Upper lobe of left lung (tissue), 6 donors: Measurements from ENCODE around the gene OGFOD2. TPM values are rescaled to one million over a fixed set of nuclear protein-coding genes. Genes with fewer than 3 reads are reported as not detected.

Source experiments
- ATAC-seq, 2 donors: fragments of 200-7000 bp; cut with Tn5 transposase; one replicate each; pipeline ENCODE4 v1.9.1; 2022; ENCODE audit warnings: mild to moderate bottlenecking in 2 of 2, moderate library complexity in 2 of 2; ENCODE audit not compliant: low FRiP score in 2 of 2
- DNase-seq, 2 donors: peaks; one replicate each; pipeline ENCODE4 v3.0.0-alpha.2; 2019 to 2020
- H3K27ac ChIP-seq, 4 donors: fragments of 200-600 bp; sonication (generic); one replicate each; pipeline ENCODE4 v1.5.1; 2016 to 2019
- H3K27me3 ChIP-seq, 4 donors: fragments of 200-600 bp; sonication (generic); one replicate each; pipeline ENCODE4 v1.5.1; 2017 to 2019
- H3K36me3 ChIP-seq, 4 donors: fragments of 200-600 bp; sonication (generic); one replicate each; pipeline ENCODE4 v1.5.1; 2016 to 2019
- H3K4me1 ChIP-seq, 4 donors: fragments of 200-600 bp; sonication (generic); one replicate each; pipeline ENCODE4 v1.5.1; 2018 to 2019
- H3K4me3 ChIP-seq, 4 donors: fragments of 200-600 bp; sonication (generic); one replicate each; pipeline ENCODE4 v1.5.1; 2017 to 2019; ENCODE audit warnings: mild to moderate bottlenecking in 2 of 4, moderate library complexity in 1 of 4
- H3K9me3 ChIP-seq, 4 donors: fragments of 200-600 bp; sonication (generic); one replicate each; pipeline ENCODE4 v1.5.1; 2018 to 2019
- EP300 ChIP-seq, 4 donors: sonication (generic); formaldehyde crosslinking; IDR thresholded peaks; one replicate each; pipeline ENCODE4 v1.5.1; 2017; ENCODE audit warnings: antibody characterized with exemption in 4 of 4, control low read depth in 2 of 4
- POLR2A ChIP-seq, 4 donors: fragments of 450-650 bp; IDR thresholded peaks; one replicate each; pipeline ENCODE4 v1.5.1; 2016 to 2017; ENCODE audit warnings: antibody characterized with exemption in 4 of 4, mild to moderate bottlenecking in 2 of 4
- POLR2AphosphoS5 ChIP-seq, 2 donors: sonication (generic); formaldehyde crosslinking; IDR thresholded peaks; one replicate each; pipeline ENCODE4 v1.5.1; 2017; ENCODE audit warnings: antibody characterized with exemption in 2 of 2
- WGBS, 2 donors: methylation state at CpG; one replicate each; pipeline ENCODE4 v1.1.5; 2017 to 2018; 5-methylcytosine and 5-hydroxymethylcytosine counted together
- total RNA-seq, 6 donors: library from RNA; depleted of rRNA in 4 of 6; stranded (reverse); fragments of >200 nt in 4 of 6; gene quantifications; one replicate each; pipeline versions ENCODE4 v1.1.0 to v1.2.1, GENCODE V29; 2016 to 2021
- TF ChIP-seq, protein P1 (sequence below), 6 experiments: fragments of 450-650 bp in 4 of 6; fragments of 200-600 bp in 2 of 6; sonication (generic) in 2 of 6; IDR thresholded peaks; one replicate each; pipeline ENCODE4 v1.5.1; 2016 to 2019; ENCODE audit warnings: antibody characterized with exemption in 6 of 6
- donor health status: DM: no; HTN: no; CAD: no; lungs with moderate emphysema.
- donor health status: DM: no; HTN: yes; CAD: no; lungs with severe emphysema.

Gene OGFOD2
- total RNA-seq, 6 donors from 2014 or later, result 8.1 to 44.0 (median 17.6) TPM

DNA sequence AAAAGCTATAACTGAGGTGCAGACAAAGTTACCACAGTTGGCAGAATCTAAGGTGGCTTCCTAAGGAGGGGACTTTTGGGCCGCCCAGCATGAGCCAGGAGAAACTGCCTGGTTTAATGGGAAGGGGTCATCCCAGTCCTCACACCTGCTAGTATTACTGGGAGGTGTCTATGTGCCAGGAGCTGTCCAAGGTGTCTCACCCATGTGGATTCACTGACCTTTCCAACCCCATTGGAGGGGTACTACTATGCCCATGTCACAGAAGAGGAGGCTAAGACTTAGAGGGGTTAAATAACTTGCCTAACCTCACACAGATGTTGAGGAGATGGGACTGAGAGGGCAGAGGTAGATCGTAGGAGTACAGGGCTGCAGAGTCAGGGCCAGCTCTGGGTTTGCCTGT, 19.0 kb upstream of the OGFOD2 start:
- WGBS, 2 donors, result 75 to 93% methylated on average over 1 to 2 of the region's 2 CpGs

DNA sequence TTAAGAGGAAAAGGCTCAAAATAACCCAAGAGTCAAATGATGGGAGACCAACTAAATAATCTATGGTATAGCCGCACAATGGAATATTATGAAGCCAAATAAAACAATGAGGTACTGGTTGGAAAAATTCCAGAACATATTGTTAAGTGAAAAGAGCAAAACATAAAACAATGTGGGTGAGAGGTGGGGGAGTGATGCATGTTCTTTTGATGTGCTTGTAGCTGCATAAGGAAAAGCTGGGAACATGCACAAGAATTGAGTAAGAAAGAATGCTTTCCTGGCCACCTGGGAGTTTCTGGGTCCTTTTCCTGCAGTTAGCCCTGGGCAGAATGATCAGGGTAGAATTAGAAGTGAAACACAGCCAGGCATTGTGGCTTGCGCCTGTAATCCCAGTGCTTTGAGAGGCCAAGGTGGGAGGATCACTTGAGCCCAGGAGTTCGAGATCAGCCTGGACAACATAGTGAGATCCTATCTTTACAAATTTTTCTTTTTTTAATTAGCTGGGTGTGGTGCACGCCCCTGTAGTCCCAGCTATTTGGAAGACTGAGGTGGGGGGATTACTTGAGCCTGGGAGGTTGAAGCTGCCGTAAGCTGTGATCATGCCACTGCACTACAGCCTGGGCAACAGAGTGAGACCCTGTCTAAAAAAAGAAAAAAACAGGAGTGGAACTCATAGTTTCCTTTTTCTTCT, 16.7 kb upstream of the OGFOD2 start:
- no peaks in the 10 kb centered on the region for H3K9me3 ChIP-seq
- TF ChIP-seq POLR2AphosphoS5 (IDR thresholded peaks at IDR 0.05) (no peak), EP300 (IDR thresholded peaks at IDR 0.05) (no peak), POLR2A (IDR thresholded peaks at IDR 0.05) (no peak)
- TF ChIP-seq, protein P1, sequence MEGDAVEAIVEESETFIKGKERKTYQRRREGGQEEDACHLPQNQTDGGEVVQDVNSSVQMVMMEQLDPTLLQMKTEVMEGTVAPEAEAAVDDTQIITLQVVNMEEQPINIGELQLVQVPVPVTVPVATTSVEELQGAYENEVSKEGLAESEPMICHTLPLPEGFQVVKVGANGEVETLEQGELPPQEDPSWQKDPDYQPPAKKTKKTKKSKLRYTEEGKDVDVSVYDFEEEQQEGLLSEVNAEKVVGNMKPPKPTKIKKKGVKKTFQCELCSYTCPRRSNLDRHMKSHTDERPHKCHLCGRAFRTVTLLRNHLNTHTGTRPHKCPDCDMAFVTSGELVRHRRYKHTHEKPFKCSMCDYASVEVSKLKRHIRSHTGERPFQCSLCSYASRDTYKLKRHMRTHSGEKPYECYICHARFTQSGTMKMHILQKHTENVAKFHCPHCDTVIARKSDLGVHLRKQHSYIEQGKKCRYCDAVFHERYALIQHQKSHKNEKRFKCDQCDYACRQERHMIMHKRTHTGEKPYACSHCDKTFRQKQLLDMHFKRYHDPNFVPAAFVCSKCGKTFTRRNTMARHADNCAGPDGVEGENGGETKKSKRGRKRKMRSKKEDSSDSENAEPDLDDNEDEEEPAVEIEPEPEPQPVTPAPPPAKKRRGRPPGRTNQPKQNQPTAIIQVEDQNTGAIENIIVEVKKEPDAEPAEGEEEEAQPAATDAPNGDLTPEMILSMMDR (IDR thresholded peaks at IDR 0.05), result no peak
- H3K4me3 ChIP-seq, result no peak overlapping the region
- no peak for ATAC-seq
- H3K4me1 ChIP-seq, result peaks cover 0 to 16% (median 7%) of the 10 kb centered on the region in 4 donors
- WGBS, 2 donors, result 86 to 91% methylated on average over 5 of the region's 5 CpGs
- H3K27me3 ChIP-seq, result no peaks in the 10 kb centered on the region
- H3K36me3 ChIP-seq, result peaks cover 0 to 7% (median 2%) of the 10 kb centered on the region in 4 donors
- no peak overlapping the region for H3K27ac ChIP-seq
- no peak for DNase-seq

More for the DNA sequence above, 19.0 kb upstream of the OGFOD2 start:
- Histone ChIP-seq H3K27me3 (no peaks in the 10 kb centered on the region), H3K36me3 (peaks cover 0 to 7% (median 2%) of the 10 kb centered on the region in 4 donors), H3K9me3 (no peaks in the 10 kb centered on the region), H3K27ac (no peak overlapping the region), H3K4me1 (no peaks in the 10 kb centered on the region), H3K4me3 (no peak overlapping the region)
- no peak for TF ChIP-seq POLR2AphosphoS5 (IDR thresholded peaks at IDR 0.05)
- TF ChIP-seq, protein P1 (IDR thresholded peaks at IDR 0.05), result no peak
- no peak for TF ChIP-seq EP300 (IDR thresholded peaks at IDR 0.05)
- TF ChIP-seq POLR2A (IDR thresholded peaks at IDR 0.05), result no peak
- DNase-seq (no peak), ATAC-seq (no peak)

DNA sequence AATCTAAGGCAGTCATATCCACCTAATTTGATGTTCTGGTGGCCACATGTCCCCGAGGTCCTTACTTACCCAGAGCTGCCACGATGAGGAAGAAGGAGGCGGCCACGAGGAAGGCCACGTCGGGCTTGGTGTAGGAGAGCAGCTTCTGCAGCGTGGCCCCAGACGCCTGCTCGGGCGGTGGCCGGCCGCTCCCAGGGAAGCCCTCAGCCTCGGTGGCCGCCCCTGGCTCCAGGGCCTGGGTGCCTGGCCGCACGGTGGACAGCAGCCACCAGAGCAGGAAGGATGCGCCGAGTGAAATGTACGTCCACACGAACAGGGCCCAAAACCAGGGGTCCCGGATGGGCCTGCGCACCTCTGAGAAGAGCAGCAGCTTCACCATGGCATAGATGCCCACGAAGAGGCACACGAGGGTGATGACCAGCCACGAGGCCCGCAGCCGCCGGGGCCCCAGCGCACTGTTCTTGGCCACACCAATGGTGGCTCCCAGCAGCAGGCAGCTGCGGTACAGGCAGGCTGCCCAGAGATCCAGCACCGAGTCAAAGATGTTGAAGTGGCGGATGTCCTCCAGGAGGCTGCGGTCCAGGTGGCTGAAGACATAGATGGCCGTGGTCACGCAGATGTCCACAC, 15.4 kb upstream of the OGFOD2 start:
- Histone ChIP-seq H3K4me3 (no peak overlapping the region), H3K27ac (no peak overlapping the region), H3K36me3 (peaks cover 0 to 7% (median 2%) of the 10 kb centered on the region in 4 donors), H3K4me1 (peaks cover 0 to 27% (median 15%) of the 10 kb centered on the region in 4 donors), H3K9me3 (no peaks in the 10 kb centered on the region), H3K27me3 (no peaks in the 10 kb centered on the region)
- TF ChIP-seq, protein P1 (IDR thresholded peaks at IDR 0.05), result no peak
- DNase-seq (peak in 1 of 2 donors; percentile 81), ATAC-seq (no peak)
- 94 to 98% methylated on average over 23 to 35 of the region's 35 CpGs for WGBS, 2 donors

DNA sequence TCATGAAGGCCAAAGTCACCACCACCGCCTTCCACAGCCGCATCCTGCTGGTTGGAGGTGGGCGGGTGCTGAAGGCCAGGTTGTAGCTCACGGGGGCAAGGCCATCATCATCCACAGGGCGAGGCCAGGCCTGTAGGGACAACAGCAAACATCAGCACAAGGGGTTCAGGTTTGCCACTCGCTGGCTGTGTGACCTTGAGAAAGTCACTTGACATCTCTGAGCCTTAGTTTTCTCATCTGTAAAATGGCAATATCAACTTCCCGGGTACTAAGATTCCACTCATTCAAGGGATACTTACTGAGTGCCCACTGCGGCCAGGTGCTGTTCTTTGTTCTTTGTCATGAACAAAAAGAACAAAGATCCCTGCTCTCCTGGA, 14.9 kb upstream of the OGFOD2 start:
- Histone ChIP-seq H3K4me1 (peaks cover 3 to 30% (median 17%) of the 10 kb centered on the region in 4 donors), H3K36me3 (peaks cover 0 to 7% (median 2%) of the 10 kb centered on the region in 4 donors), H3K27me3 (no peaks in the 10 kb centered on the region), H3K27ac (no peak overlapping the region), H3K4me3 (no peak overlapping the region), H3K9me3 (no peaks in the 10 kb centered on the region)
- TF ChIP-seq, protein P1 (IDR thresholded peaks at IDR 0.05), result no peak
- no peak for TF ChIP-seq POLR2A (IDR thresholded peaks at IDR 0.05)
- no peak for TF ChIP-seq EP300 (IDR thresholded peaks at IDR 0.05)
- no peak for TF ChIP-seq POLR2AphosphoS5 (IDR thresholded peaks at IDR 0.05)
- ATAC-seq, result no peak
- WGBS, 2 donors, result 96 to 98% methylated on average over 5 to 8 of the region's 8 CpGs
- DNase-seq, result no peak
